SK-MEL-5 (cell line): Measurements from ENCODE around the gene OVCH1. TPM values are rescaled to one million over a fixed set of nuclear protein-coding genes. Genes with fewer than 3 reads are reported as not detected.
A peak's percentile ranks its signal among the peaks of the same experiment; 100 is the strongest.
"Not testable (repeated sequence)": the region's sequence is repeated elsewhere in the genome, so short reads cannot be mapped to it uniquely, and the experiment has no call there.

Source experiments
- DNase-seq: peaks from one replicate; pipeline ENCODE4 v3.0.0-alpha.2; 2016; ENCODE audit warnings: low read depth, low spot score
- in situ Hi-C: cut with HindIII; loops from 2 replicates; pipeline ENCODE4 v1.10.0; 2016; ENCODE audit warnings: low sequenced_read_pairs, high pct_unique_total_duplicates, low pct_unique_long_range_greater_than_20kb
- total RNA-seq: library from RNA; depleted of rRNA; stranded (reverse); fragments of >200 nt; shearing (Covaris generic); gene quantifications from 2 replicates; pipeline ENCODE4 v1.2.3, GENCODE V29; 2014

Gene OVCH1
- total RNA-seq, 1 experiment from 2014 or later = not detected

GRCh38 chr12:29510591-29511185 is 13.2 kb upstream of the OVCH1 start:
- in situ Hi-C loops = no loop called here

GRCh38 chr12:29509503-29509902 is 12.0 kb upstream of the OVCH1 start:
- in situ Hi-C loops = no loop called here
- DNase-seq = no peak

More at GRCh38 chr12:29510591-29511185, 13.2 kb upstream of the OVCH1 start:
- no peak for DNase-seq

- in situ Hi-C loops = no loop called here
- no peak for DNase-seq
These were observed 11.5 kb upstream of the OVCH1 start for GRCh38 chr12:29508949-29509348.

- in situ Hi-C loops = no loop called here
These were observed 7.6 kb upstream of the OVCH1 start for GRCh38 chr12:29505122-29505521.

GRCh38 chr12:29503283-29503682 is 5.8 kb upstream of the OVCH1 start:
- in situ Hi-C loops = no loop called here

More at GRCh38 chr12:29505122-29505521, 7.6 kb upstream of the OVCH1 start:
- DNase-seq = no peak

GRCh38 chr12:29499235-29499634 is 1.7 kb upstream of the OVCH1 start:
- in situ Hi-C loops = loop anchor here (25.0 kb wide), 1 partner anchor 187 kb away; no protein-coding TSS in a partner anchor

More at GRCh38 chr12:29503283-29503682, 5.8 kb upstream of the OVCH1 start:
- DNase-seq = no peak

GRCh38 chr12:29492891-29493290 is 4.6 kb downstream of the OVCH1 start:
- in situ Hi-C loops = loop anchor here (25.0 kb wide), 1 partner anchor 181 kb away; no protein-coding TSS in a partner anchor
- DNase-seq = no peak

More at GRCh38 chr12:29499235-29499634, 1.7 kb upstream of the OVCH1 start:
- DNase-seq = no peak

GRCh38 chr12:29486972-29487371 is 10.5 kb downstream of the OVCH1 start:
- in situ Hi-C loops = loop anchor here (25.0 kb wide), 1 partner anchor 175 kb away; no protein-coding TSS in a partner anchor
- no peak for DNase-seq

- no peak for DNase-seq
- in situ Hi-C loops = no loop called here
These were observed 34.3 kb downstream of the OVCH1 start for GRCh38 chr12:29463198-29463597.

- in situ Hi-C loops = no loop called here
- no peak for DNase-seq
These were observed 37.4 kb downstream of the OVCH1 start for GRCh38 chr12:29460082-29460481.

GRCh38 chr12:29455087-29455486 is 42.4 kb downstream of the OVCH1 start:
- in situ Hi-C loops = no loop called here
- peak; percentile 97 for DNase-seq

- no peak for DNase-seq
- in situ Hi-C loops = no loop called here
These were observed 45.6 kb downstream of the OVCH1 start for GRCh38 chr12:29451888-29452287.

- DNase-seq = no peak
- in situ Hi-C loops = no loop called here
These were observed 49.3 kb downstream of the OVCH1 start for GRCh38 chr12:29448157-29448556.

GRCh38 chr12:29447285-29447975 is 50.1 kb downstream of the OVCH1 start:
- no peak for DNase-seq
- in situ Hi-C loops = no loop called here

- in situ Hi-C loops = no loop called here
- DNase-seq = no peak
These were observed 58.0 kb downstream of the OVCH1 start for GRCh38 chr12:29439506-29439905.

- in situ Hi-C loops = no loop called here
- DNase-seq = no peak
These were observed 58.6 kb downstream of the OVCH1 start for GRCh38 chr12:29438752-29439408.

GRCh38 chr12:29437575-29437974 is 59.9 kb downstream of the OVCH1 start:
- in situ Hi-C loops = no loop called here
- no peak for DNase-seq

GRCh38 chr12:29436815-29437214 is 60.7 kb downstream of the OVCH1 start:
- in situ Hi-C loops = not testable (repeated sequence)

More at GRCh38 chr12:29436815-29437214, 60.7 kb downstream of the OVCH1 start:
- DNase-seq = not testable (repeated sequence)
